Activated gamma-delta T cell treated with anti-CD3 and anti-CD28 coated beads, Interleukin-2, amount 50 U/mL, for 16 hours (primary cell): ENCODE results near the gene CLHC1.
"Not testable (repeated sequence)": the region's sequence is repeated elsewhere in the genome, so short reads cannot be mapped to it uniquely, and the experiment has no call there.

Experiments
- DNase-seq: peaks from one replicate; pipeline ENCODE4 v3.0.0-alpha.2; 2020; ENCODE audit warnings: low read depth

CLHC1 gene

DNA sequence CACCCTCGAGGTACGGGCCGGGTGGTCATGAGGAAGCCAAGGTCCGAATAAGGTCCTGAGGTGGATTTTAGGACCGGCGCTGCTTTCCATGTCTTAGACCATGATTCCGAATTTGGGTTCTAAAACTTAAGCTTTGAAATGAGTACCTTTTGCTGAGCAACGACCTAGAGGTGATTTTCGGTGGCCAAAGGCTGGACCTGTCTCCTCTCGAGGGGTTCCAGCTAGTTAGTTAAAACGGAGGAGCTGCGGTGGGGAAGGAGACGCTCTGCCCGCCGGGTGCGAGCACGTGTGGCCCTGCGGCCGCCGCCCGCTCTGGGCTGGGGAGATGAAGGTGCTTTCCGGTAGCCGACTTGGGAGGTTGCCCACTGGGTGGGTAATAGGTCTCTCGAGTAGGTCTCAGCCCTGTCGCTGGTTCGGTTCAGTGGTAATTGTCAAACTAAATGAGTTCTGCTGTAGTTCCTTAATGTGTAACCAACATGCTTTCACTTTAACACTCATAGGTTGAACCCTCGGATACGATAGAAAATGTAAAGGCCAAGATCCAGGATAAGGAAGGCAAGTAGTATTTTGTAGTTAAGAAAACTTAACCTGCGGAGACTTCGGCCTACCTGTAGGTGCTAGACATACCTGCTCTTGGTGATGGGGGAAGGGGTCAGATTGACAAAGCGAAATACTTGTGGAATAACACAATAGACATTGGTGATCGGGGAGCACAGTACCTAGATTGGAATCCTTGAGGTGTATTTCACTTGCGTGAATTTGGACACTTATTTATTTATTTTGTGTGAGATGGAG is 967 bp upstream of the CLHC1 start:
- peak; percentile 37 for DNase-seq

DNA sequence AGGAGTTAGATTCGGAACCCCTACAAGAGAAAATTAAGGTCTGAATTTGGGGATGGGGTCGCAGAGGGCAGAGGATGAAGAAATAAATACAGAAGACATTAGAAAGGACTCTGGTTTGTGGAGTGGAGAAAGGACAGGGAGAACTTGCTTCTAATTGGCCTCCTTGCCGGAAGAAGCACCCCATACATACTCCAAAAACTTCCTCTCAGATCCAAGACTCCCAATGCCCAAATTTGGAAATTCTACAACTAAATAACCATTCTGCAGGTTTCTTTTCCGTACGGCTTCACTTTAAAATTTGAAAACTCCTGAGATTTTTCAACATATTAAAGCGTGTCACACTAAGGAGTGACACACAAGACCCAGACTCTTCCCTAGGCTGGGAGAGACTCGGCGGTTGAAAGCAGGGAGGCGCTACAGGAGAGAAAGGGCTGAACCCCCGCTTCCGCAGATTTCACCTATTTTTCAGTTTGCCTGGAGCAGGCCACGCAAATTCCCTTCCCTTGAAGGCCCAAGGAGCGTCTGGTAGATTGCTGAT is 478 bp downstream of the CLHC1 start:
- DNase-seq, result no peak

DNA sequence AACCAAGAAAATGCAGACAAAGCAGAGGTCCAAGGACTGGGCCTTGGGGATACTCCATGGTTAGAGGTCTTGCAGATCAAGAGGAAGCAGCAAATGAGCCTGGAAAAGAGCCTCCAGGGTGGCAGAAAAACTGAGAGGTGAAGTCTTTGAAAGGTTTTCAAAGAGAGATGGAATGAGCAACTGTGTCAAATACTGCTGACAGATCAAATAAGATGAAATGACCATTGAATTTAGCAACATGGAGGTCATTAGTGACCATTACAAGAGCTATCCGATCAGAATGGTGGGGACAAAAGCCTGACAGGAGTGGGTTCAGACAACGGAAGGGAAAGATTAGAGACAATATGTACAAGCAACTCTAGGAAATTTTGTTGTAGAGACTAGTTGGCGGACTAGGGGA is 1.5 kb downstream of the CLHC1 start:
- DNase-seq, result no peak

DNA sequence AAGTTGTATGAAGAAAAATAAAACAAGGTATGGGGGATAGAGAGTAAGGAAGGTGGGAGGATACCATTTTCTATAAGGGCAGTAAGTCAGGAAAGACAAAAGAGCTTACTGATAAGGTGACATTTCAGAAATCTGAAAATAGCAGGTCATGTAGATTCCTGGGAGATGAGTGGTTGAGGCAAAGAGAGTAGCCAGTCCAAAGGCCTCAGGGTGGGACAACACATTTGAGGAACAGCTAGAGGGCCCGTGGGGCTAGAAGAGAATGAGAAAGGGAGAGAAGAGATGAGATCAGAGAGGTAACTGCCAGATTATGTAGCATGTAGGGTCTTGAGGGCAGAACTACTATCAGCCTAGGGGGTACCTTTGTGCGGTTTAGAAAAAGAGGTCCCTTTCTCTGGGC is 2.9 kb downstream of the CLHC1 start:
- DNase-seq, result no peak

DNA sequence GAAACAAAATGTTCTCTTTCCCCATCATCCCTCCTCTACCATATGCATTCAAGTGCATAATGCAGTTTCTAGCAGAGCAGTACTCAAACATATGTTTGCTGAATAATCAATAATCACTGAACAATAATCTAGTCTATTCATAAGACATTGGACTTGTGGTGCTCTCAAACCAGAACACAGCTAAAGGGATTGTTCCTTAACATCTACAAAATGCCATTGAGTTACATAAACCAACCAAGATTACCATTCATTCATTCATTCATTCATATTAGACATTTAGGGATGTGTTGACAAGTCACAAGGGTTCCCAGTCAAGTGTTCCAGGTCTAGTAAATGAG is 3.9 kb downstream of the CLHC1 start:
- no peak for DNase-seq

DNA sequence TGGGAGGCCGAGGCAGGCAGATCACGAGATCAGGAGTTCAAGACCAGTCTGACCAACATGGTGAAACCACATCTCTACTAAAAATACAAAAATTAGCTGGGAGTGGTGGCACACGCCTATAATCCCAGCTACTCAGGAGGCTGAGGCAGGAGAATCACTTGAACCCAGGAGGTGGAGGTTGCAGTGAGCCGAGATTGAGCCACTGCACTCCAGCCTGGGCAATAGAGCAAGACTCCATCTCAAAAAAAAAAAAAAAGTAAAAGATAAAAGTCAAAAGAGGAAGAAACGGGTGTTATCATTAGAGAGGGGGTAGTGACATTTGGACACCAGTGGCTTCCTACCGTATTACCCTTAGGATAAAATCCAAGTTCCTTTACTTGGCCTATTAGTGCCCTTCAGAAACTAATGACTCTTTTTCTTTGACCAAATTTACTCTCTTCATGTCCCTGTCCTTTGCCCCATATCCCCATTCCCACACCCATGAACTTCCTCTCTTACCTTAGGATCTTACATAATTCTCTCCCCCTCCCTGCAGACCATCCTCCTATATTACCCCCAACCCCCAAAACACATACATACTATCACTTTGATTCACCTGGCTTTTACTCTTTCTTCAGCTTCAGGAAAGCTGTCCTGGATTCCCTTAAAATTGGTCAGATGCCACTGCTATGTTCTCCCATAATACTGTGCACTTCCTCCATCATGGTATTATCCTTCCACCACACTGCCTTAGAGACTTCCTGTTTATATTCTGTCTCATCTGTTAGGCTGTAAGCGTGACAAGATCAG is 4.5 kb downstream of the CLHC1 start:
- DNase-seq, result not testable (repeated sequence)

DNA sequence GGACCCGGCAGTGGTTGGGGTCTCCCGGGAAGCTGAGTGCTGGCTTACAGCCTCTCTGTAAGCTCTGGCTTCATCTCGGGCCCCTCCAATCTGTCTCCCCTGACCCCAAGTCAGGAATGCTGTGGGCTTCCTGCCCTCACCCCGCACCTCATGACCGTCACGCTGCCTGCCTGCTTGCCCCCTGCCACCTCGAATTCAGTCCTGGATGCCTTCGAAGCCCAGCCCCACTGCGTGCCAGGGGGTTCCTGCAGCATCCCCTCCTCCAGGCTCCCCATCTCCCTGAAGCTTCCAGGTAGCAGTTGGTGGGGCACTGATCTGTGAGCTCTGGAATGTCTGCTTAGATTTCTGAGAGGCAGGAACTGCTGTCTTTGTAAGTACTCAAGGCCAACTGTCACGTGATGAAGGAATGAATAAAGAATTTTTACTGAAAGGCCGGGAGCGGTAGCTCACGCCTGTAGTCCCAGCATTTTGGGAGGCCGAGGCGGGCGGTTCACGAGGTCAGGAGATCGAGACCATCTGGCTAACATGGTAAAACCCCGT is 6.5 kb downstream of the CLHC1 start:
- DNase-seq, result no peak

DNA sequence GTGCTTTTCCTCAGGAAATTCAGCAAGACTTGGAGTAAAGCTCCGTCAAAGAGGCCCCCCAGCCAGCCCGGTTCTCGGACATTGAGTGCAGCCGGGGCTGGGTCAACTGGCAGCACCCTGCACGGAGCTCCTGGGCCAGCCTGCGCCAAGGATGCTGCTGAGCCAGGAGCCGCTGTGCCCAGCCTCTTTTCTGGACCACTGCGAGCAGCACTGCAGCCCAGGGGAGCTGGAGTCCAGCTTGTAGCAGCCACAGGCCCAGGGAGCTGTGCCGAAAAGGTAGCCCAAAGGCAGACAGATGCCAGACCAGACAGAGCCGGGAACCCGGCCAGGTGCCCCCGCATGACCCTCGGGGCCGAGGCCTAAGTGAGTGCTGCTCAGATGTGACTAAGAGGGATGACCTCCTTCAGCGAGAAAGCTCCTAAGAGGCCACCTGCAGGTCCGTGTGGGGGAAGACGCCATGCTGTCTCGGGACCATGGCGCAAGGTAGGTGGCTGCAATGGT is 7.3 kb downstream of the CLHC1 start:
- DNase-seq, result no peak

DNA sequence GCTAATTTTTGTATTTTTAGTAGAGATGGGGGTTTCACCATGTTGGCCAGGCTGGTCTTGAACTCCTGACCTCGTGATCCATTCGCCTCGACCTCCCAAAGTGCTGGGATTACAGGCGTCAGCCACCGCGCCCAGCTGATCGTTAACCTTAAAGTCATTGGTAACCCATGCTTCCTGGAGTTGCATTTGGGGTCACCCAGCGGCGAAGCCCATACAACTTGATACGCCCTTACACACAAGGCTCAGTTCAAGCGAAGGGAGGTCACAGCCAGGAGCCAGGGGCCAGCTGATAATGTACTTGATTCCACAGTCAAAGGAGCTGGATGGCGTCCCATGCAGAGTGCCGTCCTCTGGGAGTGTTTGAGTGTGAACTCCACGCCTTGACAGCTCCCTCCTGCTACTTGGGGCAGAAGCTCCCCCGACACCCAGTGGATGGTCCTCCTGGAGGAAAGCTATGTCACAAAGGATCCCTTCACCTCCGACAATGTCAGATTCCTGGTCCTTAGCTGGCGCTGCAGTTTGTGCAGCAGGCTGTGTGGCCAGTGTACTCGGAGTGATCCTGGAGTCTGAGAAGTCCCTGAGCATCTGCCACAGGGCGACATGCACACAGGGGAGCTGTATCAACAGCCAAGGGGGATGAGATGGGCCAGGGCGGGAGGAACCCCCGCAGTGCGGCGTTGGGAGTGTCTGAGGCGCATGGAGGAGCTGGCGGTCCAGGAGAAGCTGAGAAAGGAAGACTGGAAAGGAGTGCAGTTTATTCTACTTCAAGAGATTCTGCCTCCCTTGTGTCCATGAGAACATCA is 7.9 kb downstream of the CLHC1 start:
- no peak for DNase-seq

DNA sequence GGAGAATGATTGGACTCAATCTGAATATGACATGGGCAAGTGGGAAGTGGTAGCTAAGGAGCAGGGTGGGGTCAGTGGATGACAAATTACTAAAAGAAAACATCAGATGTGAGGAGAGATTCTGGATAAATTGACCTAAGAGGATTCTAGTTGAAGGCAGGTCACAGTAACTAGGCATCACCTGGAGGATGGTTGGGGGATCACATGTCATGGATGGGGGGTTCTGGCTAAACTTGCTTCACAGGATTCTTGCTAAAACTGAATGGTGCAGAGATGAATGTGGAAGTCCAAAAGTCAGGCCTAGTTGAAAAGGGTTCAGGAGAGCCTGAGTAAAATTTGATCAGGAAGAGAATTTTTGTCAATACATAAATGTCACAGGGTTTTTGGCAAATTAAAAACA is 18.3 kb downstream of the CLHC1 start:
- DNase-seq, result no peak

DNA sequence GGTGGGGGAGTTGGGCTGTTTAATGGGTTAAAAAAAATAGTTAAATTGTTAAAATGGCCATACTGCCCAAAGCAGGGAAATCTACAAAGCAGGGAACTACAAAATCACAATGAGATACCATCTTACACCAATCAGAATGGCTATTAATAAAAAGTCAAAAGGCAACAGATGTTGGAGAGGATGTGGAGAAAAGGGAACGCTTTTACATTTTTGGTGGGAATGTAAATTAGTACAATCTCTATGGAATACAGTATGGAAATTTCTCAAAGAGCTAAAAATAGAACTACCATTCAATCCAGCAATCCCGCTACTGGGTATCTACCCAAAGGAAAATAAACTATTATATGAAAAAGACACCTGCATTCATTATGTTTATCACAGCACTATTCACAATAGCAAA is 27.1 kb downstream of the CLHC1 start:
- no peak for DNase-seq

DNA sequence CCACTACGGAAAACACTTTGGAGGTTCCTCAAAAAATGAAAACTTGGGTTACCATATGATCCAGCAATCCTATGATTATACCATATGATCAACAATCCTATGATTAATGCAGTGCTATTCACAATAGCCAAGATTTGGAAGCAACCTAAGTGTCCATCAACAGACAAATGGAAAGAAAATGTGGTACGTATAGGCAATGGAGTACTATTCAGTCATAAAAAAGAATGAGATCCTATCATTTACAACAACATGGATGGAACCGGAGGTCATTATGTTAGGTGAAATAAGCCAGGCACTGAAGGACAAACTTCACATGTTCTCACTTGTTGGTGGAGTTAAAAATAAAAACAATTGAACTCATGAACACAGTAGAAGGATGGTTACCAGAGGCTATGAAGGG is 27.6 kb downstream of the CLHC1 start:
- no peak for DNase-seq

DNA sequence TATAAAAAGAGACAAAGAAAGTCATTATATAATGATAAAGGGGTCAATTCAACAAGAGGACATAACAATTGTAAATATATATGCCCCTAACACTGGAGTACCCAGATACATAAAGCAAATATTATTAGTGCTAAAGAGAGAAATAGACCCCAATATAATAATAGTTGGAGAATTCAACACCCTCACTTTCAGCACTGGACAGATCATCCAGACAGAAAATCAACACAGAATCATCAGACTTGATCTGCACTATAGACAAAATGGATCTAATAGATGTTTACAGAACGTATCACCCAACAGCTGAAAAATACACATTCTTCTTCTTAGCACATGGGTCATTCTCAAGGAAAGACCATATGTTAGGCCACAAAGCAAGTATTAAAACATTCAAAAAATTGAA is 31.7 kb downstream of the CLHC1 start:
- DNase-seq, result no peak

DNA sequence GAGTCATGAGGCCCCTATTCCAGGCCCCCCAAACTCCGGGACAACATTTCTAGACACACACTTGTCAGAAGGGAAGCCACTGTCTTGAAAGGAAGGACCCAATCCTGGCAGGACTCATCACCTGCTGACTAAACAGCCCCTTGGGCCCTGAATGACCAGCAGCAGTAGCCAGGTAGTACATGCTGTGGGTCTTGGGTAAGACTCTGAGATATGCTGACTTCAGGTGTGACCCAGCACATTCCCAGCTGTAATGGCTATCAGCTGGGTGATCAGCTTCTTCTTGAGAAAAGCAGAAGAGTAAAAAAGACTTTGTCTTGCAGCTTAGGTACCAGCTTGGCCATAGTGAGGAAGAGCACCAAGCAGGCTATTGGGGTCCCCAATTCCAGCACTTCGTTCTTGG is 35.6 kb downstream of the CLHC1 start:
- no peak for DNase-seq

DNA sequence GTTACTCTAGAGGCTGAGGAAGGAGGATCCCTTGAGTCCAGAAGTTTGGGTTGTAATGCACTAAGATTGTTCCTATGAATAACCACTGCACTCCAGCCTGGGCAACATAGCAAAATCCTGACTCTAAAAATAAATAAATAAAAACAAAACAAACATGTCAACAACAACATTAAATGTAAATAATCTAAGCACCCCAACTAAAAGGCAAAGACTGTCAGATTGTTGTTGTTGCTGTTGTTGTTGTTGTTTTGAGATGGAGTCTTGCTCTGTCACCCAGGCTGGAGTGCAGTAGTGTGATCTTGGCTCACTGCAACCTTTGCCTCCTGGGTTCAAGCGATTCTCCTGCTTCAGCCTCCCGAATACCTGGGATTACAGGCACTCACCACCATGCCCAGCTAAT is 40.2 kb downstream of the CLHC1 start:
- DNase-seq, result not testable (repeated sequence)

DNA sequence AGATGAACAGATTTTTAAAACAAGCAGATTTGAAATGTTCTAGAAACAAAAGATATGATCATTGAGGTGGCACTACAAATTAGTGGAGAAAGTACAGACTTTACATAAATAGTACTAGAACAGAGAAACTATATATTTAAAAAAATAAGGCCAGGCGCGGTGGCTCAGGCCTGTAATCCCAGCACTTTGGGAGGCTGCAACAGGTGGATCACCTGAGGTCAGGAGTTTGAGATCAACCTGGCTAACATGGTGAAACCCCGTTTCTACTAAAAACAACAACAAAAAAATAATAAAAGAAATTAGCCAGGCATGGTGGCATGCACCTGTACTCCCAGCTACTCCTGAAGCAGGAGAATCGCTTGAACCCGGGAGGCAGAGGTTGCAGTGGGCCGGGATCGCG is 45.3 kb downstream of the CLHC1 start:
- not testable (repeated sequence) for DNase-seq

DNA sequence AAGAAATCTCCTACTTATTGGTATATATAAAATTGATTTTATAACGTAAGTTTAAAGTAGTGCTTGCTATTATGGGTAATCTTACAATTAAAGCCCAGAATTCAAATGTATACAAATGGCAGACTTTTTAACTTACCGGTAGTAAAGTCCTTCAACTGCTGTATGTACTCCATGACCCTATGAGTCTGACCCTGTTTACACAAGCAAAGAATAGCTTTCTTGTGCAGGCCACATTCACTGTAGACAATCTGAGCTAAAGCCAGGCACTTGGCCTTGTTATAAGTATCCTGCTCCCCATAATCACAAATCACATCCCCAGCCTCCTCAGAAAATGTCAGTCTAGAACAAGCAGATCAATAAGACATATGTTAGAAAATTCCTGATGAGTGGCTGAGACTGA is 51.7 kb downstream of the CLHC1 start:
- no peak for DNase-seq

DNA sequence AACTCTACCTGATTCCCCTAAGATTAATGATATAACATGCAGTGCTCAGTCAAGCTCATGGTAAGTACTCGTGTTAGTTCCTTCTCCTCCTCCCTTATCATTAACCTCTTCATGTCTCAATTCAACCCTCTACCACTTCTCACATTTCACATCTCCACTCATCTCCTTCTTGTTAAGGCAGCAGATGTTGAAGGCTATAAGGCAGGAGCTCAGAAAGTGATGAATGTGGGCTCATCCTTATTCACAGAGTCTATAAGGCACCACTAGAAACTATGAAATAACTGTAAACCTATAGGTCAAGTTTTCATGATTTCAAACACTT is 56.0 kb downstream of the CLHC1 start:
- DNase-seq, result no peak

DNA sequence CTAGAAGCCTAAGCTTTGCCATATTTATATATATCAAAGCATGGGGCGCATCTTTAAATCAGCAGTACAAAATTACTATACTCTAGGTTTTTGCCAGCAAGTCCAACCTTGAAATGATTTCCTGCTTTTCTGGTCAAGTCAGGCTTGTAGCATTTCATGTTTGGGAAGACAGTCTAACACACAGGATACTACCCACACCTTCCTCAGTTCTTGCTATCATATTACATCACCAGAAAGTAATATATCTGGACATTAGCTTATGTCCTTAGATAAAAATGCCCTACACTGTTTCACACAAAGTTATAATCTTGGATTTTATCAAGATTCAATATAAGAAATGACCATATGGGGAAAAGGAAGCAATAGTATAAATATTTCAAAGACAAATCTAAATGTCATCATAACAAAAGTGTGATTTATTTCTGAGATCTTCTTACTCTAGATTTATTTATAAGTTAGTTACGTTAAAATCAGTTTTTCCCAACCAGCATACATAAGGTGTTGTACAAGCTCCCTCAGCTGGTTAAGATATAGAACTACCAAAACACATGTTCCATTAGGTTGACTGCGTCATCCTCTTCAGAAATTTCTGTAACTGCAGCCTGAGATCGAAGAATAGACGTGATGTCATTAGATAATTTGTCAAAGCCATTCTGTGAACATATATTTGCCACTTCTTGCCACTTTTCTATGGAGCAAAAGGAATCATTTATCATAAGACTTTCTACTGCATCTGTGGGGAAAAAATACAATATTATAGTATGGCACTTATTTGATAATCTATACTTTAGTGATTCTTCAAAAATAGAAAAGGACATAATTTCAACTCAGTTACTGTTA is 56.6 kb downstream of the CLHC1 start:
- no peak for DNase-seq

DNA sequence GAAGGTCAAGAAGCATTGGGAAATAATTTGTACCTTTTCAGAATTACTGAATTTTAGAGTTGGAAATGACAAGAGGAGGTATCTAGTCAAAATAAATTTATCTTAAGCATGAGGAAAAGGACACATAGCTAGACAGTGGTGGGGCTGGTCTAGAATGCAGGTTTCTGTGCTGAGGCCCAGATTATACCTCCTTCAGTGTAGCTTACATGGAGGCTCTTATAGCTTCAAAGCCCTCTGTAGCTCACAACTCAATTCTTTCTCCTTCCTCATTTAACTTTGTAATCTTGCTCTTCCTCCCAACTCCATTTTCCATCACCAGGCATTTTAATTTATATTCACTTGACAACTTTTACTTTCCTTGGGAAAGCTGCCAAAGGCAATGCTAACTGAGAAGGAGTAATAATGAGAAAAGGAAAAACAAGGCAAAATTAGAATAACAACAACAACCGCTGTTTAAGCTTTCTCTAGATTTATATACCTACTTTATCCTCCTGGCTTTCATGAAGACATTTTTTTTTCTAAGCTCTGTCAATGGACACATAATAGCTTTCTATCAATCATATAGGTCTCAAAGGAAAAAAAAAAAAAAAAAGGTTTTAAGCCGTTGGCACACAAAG is 58.5 kb downstream of the CLHC1 start:
- no peak for DNase-seq

DNA sequence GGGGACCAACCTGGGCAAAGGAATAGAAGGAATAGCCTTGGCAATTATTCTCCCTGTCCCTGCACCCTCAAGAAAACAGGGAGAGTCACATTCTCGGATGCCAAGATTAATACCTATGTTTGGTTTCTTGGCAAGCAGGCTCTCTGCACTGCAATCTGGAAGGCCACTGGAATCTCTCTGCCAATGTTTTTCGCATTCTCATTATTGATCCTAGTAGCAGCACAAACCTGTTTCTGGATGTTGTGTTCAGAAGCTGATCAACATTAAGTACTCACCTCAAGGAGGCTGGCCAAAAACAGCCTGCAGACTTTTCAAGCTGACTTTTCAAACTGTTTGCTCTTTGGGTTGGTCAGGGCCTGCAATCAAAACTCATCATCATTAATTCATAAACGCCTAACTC is 62.2 kb downstream of the CLHC1 start:
- DNase-seq, result no peak
